AG04449 (cell line): Measurements from ENCODE around the gene MPL.
A peak's percentile ranks its signal among the peaks of the same experiment; 100 is the strongest.

ENCODE experiments used
- CTCF ChIA-PET: fragments of 350-600 bp; formaldehyde crosslinking; extraction: SDS; loops from one replicate; lab custom pipeline; 2021; ENCODE audit warnings: antibody characterized with exemption; lab: Yijun Ruan, JAX
- POLR2A ChIA-PET: fragments of 400-600, 350-600 bp; formaldehyde crosslinking; extraction: SDS; loops from one replicate; lab custom pipeline; 2020; ENCODE audit warnings: antibody characterized with exemption, inconsistent platforms; lab: Yijun Ruan, JAX
- DNase-seq: peaks from one replicate; pipeline ENCODE4 v3.0.0-alpha.2; 2010; ENCODE audit warnings: low read depth, low spot score
- H3K4me3 ChIP-seq: 2 replicates; pipeline ENCODE4 v1.5.1; 2011; ENCODE audit warnings: low read depth, mild to moderate bottlenecking, control low read depth, low read length
- TF ChIP-seq, protein P1 (sequence below): IDR thresholded peaks from one replicate; pipeline ENCODE4 v1.5.1; 2011; ENCODE audit warnings: mild to moderate bottlenecking, moderate library complexity, low read length, control low read depth, inconsistent platforms; ENCODE audit not compliant: insufficient read depth; ENCODE audit errors: missing control alignments

Gene MPL

DNA sequence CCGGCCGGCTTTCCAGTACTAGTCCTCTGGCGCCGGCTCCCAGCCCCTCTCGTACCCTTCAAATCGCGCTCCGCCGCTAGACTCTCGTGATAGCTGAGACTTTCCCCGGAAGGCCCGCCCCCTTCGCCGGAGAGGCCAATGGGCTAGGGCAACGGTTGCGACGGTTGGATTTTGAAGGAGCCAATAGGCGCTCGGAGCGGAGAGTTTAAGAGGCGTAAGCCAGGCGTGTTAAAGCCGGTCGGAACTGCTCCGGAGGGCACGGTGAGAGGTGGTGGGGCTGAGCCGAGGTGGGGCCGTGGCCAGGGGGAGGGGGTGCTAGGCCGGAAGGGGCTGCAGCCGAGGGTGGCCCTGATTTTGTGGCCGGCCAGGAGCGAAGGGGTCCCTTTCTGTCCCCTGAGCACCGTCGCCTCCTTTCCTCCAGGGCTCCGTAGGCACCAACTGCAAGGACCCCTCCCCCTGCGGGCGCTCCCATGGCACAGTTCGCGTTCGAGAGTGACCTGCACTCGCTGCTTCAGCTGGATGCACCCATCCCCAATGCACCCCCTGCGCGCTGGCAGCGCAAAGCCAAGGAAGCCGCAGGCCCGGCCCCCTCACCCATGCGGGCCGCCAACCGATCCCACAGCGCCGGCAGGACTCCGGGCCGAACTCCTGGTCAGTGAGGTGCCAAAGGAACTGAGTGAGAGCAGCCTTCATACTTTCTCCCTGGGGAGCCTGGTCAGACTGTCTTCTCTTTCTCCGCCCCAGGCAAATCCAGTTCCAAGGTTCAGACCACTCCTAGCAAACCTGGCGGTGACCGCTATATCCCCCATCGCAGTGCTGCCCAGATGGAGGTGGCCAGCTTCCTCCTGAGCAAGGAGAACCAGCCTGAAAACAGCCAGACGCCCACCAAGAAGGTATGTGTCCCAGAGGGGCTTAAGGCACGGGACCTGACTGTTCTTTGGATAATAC, 21.4 kb downstream of the MPL start, which contains the start of gene CDC20:
TSS of gene CDC20 (plus strand) at position 236 of the 948 bp plus-strand sequence. CDS start at position 471, 235 bp downstream.
- TF ChIP-seq, protein P1, sequence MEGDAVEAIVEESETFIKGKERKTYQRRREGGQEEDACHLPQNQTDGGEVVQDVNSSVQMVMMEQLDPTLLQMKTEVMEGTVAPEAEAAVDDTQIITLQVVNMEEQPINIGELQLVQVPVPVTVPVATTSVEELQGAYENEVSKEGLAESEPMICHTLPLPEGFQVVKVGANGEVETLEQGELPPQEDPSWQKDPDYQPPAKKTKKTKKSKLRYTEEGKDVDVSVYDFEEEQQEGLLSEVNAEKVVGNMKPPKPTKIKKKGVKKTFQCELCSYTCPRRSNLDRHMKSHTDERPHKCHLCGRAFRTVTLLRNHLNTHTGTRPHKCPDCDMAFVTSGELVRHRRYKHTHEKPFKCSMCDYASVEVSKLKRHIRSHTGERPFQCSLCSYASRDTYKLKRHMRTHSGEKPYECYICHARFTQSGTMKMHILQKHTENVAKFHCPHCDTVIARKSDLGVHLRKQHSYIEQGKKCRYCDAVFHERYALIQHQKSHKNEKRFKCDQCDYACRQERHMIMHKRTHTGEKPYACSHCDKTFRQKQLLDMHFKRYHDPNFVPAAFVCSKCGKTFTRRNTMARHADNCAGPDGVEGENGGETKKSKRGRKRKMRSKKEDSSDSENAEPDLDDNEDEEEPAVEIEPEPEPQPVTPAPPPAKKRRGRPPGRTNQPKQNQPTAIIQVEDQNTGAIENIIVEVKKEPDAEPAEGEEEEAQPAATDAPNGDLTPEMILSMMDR: no peak

DNA sequence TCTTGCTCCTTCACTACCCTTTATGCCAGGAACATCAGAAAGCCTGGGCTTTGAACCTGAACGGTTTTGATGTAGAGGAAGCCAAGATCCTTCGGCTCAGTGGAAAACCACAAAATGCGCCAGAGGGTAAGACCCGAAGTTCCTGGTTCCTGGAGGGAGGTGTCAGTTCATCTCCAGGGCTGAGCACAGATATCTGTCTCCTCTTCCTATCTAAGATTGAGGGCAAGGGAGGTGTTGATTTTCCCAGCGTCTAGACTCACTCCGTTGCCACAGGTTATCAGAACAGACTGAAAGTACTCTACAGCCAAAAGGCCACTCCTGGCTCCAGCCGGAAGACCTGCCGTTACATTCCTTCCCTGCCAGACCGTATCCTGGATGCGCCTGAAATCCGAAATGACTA, 22.1 kb downstream of the MPL start:
- TF ChIP-seq, protein P1: no peak
- H3K4me3 ChIP-seq: peak overlapping the region; percentile 74
- CTCF ChIA-PET: no interaction called here
- POLR2A ChIA-PET: interaction anchor here (1.2 kb wide), 1 partner anchor 9 kb away, joined by 3 read pairs; no protein-coding TSS in a partner anchor
- no peak for DNase-seq

More for the DNA sequence above, 21.4 kb downstream of the MPL start, which contains the start of gene CDC20:
- ChIA-PET CTCF (interaction anchor here (0.7 to 2.8 kb wide), 9 partner anchors 9 to 132 kb away, joined by 3 to 24 read pairs (median 6); partner anchors contain the start of genes ELOVL1, MED8 and SZT2), POLR2A (interaction anchor here (0.8 to 1.6 kb wide), 4 partner anchors 9 to 38 kb away, joined by 3 to 18 read pairs (median 4); partner anchors contain the start of gene ELOVL1)
- DNase-seq: peak; percentile 58
- peak within 1 kb of the TSS; percentile 74 for H3K4me3 ChIP-seq

DNA sequence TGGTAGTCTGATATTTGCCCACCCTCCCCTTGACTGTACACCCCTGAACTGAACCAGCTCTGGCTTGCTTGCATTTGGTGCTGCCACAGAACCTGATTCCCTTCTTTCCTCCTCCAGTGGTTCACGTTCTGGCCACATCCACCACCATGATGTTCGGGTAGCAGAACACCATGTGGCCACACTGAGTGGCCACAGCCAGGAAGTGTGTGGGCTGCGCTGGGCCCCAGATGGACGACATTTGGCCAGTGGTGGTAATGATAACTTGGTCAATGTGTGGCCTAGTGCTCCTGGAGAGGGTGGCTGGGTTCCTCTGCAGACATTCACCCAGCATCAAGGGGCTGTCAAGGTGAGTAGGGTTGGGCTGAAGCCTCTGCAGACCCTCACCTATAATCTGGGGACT, 23.0 kb downstream of the MPL start:
- TF ChIP-seq, protein P1: no peak
- no peak for DNase-seq
- H3K4me3 ChIP-seq: peak overlapping the region; percentile 74
- POLR2A ChIA-PET: interaction anchor here (1.2 kb wide), 1 partner anchor 10 kb away, joined by 3 read pairs; no protein-coding TSS in a partner anchor
- CTCF ChIA-PET: interaction anchor here (0.6 to 0.9 kb wide), 2 partner anchors 24 to 688 kb away, joined by 3 read pairs; no protein-coding TSS in a partner anchor

DNA sequence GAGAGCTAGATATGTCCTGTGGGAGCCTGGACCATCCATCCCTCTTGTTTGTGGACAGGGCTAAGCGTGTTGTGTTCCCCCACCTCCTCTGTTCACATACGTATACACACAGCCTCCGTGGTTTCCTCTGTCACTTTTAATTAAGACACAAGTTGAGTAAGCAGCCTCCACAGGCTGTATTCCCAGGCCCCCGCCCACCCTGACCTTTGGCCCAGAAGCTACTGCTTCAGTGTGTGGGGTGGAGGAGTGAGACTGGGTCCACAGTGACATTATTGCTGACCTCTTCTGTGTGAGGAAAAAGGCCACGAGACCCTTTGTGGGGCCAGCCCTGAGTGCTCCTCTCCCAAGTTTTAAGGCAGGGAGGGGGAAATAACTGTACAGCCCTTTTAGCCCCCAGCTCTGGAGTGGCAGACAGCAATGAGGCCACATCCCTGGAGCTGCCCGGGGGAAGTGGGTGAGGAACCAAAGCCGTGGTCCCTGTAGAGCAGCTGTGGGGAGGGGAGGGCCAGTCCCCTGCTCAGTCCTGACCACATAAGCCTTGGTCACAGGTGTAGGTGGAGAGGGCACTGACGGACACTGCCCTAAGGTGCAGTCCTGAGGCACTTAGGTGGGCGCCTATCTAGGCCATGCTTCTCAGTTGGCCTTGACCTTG, 25.8 kb downstream of the MPL start:
- POLR2A ChIA-PET: no interaction called here
- CTCF ChIA-PET: interaction anchor here (1.2 kb wide), 1 partner anchor 136 kb away, joined by 5 read pairs; no protein-coding TSS in a partner anchor
- H3K4me3 ChIP-seq: no peak overlapping the region
- TF ChIP-seq, protein P1: no peak
- DNase-seq: no peak

DNA sequence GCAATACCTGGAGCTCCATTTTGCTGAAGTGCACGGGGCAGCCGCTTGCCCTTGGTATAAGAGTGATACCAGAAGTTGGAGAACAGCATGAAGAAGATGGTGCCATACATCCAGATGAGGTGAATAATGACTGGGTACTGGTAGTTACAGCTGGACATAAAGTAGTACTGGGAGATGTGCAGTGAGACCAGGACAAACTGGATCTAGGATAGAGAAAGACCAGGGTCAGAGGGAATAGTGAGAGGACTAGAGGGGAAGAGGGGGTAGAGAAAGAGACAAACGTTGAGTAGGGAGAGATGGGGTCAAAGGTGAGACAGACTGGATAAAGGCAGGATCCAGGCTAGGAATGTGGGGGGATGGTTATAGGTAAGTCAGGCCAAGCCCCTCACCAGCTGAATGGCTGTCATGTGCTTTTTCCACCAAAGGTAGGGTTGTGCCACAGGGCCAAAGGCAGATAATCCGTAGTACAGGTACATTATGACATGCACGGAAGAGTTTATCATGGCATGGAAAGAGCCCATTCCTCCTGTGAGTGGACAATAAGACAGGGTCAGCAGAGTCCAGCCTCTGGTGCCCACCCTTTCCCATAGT, 26.4 kb downstream of the MPL start:
- TF ChIP-seq, protein P1: no peak
- no peak overlapping the region for H3K4me3 ChIP-seq
- POLR2A ChIA-PET: no interaction called here
- CTCF ChIA-PET: interaction anchor here (1.2 kb wide), 1 partner anchor 137 kb away, joined by 5 read pairs; no protein-coding TSS in a partner anchor
- DNase-seq: no peak
